ENCODE data around the gene SPEM2. TPM values are rescaled to one million over a fixed set of nuclear protein-coding genes. Genes with fewer than 3 reads are reported as not detected.

SPEM2 gene
- total and polyA plus RNA-seq, 4 donors, result not detected

DNA sequence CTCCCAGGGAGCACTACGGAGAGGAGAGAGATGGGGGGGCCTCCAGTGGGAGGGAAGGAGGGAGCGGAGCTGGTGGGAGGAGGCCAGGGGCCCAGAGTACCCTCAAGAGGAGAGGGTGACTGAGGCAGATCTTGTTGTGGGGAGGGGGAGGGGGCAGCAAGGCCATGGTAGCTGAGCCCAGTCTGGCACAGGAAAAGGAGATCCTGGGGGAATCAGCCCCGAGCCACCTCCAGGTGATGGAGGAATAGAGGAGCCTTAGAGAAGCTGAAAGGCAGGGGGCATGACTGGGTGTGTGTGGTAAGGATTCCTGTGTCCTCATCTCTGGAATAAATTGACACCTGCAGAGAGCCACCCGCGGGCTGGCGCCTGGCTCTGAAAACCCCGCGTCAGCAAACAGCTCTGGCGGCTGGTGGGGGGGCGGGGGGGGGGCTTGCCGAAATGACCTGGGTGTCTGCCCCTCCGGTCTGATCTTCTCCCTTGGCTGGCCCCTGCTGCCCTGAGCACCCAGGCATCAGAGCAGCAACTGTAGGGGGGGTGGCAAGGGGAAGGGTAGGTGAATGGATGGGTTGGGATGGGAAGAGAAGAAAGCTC lies 19.1 kb upstream of the SPEM2 start (continued):
- TF ChIP-seq, protein P1, sequence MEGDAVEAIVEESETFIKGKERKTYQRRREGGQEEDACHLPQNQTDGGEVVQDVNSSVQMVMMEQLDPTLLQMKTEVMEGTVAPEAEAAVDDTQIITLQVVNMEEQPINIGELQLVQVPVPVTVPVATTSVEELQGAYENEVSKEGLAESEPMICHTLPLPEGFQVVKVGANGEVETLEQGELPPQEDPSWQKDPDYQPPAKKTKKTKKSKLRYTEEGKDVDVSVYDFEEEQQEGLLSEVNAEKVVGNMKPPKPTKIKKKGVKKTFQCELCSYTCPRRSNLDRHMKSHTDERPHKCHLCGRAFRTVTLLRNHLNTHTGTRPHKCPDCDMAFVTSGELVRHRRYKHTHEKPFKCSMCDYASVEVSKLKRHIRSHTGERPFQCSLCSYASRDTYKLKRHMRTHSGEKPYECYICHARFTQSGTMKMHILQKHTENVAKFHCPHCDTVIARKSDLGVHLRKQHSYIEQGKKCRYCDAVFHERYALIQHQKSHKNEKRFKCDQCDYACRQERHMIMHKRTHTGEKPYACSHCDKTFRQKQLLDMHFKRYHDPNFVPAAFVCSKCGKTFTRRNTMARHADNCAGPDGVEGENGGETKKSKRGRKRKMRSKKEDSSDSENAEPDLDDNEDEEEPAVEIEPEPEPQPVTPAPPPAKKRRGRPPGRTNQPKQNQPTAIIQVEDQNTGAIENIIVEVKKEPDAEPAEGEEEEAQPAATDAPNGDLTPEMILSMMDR (IDR thresholded peaks at IDR 0.05; ENCODE audit: low read depth, low read length, missing input control), result no peak
- TF ChIP-seq NR2F2 (IDR thresholded peaks at IDR 0.05) (no peak), RXRA (IDR thresholded peaks at IDR 0.05) (no peak), RAD21 (IDR thresholded peaks at IDR 0.05) (no peak), JUND (IDR thresholded peaks at IDR 0.05) (no peak), FOXA1 (IDR thresholded peaks at IDR 0.05) (no peak), YY1 (IDR thresholded peaks at IDR 0.05) (no peak)
- TF ChIP-seq, protein P2, sequence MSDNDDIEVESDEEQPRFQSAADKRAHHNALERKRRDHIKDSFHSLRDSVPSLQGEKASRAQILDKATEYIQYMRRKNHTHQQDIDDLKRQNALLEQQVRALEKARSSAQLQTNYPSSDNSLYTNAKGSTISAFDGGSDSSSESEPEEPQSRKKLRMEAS (IDR thresholded peaks at IDR 0.05), result no peak

DNA sequence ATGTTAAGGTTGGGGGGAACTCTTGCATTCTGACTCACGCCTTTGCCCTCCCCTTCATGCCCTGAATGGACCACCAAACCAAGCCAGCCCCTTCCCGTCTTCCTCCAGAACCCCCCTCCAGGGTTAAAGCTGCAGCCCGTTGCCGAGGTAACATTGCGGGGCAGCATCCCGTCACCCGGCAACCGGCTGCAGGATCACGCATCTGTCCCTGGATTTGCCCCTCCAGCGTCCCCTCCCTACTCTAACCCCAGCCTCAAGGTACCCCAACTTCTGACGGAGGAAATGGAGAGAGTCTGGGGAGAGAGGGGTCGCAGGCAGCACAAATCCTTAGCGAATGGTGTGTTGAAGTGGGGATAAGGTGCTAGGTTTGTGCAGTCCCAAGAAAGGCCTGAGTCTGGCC lies 18.3 kb upstream of the SPEM2 start:
- no peak overlapping the region for H3K4me3 ChIP-seq (ENCODE audit: low read depth in 1 of 3, low read length in 3 of 3)

More for the DNA sequence above, 18.3 kb upstream of the SPEM2 start:
- TF ChIP-seq EGR1 (IDR thresholded peaks at IDR 0.05; ENCODE audit: low read depth in 2 of 2) (no peak), YY1 (IDR thresholded peaks at IDR 0.05) (no peak), FOXA2 (IDR thresholded peaks at IDR 0.05) (no peak), RXRA (IDR thresholded peaks at IDR 0.05) (no peak), HNF4G (IDR thresholded peaks at IDR 0.05) (no peak), JUND (IDR thresholded peaks at IDR 0.05) (no peak), NR2F2 (IDR thresholded peaks at IDR 0.05) (no peak), TAF1 (conservative IDR thresholded peaks at IDR 0.05) (no peak), RAD21 (IDR thresholded peaks at IDR 0.05) (no peak), HNF4A (conservative IDR thresholded peaks at IDR 0.05) (no peak), SP1 (IDR thresholded peaks at IDR 0.05) (no peak), GABPA (IDR thresholded peaks at IDR 0.05 in 1 of 2, conservative IDR thresholded peaks at IDR 0.05 in 1 of 2) (no peak), FOXA1 (IDR thresholded peaks at IDR 0.05) (no peak)
- TF ChIP-seq, protein P3, sequence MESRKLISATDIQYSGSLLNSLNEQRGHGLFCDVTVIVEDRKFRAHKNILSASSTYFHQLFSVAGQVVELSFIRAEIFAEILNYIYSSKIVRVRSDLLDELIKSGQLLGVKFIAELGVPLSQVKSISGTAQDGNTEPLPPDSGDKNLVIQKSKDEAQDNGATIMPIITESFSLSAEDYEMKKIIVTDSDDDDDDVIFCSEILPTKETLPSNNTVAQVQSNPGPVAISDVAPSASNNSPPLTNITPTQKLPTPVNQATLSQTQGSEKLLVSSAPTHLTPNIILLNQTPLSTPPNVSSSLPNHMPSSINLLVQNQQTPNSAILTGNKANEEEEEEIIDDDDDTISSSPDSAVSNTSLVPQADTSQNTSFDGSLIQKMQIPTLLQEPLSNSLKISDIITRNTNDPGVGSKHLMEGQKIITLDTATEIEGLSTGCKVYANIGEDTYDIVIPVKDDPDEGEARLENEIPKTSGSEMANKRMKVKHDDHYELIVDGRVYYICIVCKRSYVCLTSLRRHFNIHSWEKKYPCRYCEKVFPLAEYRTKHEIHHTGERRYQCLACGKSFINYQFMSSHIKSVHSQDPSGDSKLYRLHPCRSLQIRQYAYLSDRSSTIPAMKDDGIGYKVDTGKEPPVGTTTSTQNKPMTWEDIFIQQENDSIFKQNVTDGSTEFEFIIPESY (IDR thresholded peaks at IDR 0.05), result no peak
- TF ChIP-seq, protein P4, sequence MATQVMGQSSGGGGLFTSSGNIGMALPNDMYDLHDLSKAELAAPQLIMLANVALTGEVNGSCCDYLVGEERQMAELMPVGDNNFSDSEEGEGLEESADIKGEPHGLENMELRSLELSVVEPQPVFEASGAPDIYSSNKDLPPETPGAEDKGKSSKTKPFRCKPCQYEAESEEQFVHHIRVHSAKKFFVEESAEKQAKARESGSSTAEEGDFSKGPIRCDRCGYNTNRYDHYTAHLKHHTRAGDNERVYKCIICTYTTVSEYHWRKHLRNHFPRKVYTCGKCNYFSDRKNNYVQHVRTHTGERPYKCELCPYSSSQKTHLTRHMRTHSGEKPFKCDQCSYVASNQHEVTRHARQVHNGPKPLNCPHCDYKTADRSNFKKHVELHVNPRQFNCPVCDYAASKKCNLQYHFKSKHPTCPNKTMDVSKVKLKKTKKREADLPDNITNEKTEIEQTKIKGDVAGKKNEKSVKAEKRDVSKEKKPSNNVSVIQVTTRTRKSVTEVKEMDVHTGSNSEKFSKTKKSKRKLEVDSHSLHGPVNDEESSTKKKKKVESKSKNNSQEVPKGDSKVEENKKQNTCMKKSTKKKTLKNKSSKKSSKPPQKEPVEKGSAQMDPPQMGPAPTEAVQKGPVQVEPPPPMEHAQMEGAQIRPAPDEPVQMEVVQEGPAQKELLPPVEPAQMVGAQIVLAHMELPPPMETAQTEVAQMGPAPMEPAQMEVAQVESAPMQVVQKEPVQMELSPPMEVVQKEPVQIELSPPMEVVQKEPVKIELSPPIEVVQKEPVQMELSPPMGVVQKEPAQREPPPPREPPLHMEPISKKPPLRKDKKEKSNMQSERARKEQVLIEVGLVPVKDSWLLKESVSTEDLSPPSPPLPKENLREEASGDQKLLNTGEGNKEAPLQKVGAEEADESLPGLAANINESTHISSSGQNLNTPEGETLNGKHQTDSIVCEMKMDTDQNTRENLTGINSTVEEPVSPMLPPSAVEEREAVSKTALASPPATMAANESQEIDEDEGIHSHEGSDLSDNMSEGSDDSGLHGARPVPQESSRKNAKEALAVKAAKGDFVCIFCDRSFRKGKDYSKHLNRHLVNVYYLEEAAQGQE (IDR thresholded peaks at IDR 0.05), result no peak
- TF ChIP-seq, protein P1 (IDR thresholded peaks at IDR 0.05; ENCODE audit: low read depth, low read length, missing input control), result no peak
- TF ChIP-seq, protein P5, sequence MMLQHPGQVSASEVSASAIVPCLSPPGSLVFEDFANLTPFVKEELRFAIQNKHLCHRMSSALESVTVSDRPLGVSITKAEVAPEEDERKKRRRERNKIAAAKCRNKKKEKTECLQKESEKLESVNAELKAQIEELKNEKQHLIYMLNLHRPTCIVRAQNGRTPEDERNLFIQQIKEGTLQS (IDR thresholded peaks at IDR 0.05), result no peak
- TF ChIP-seq, protein P2 (IDR thresholded peaks at IDR 0.05), result no peak
- DNase-seq (ENCODE audit: low spot score), result no peak
- no peak overlapping the region for H3K9ac ChIP-seq (ENCODE audit: low read depth in 1 of 2, low read length in 2 of 2)
- no peak overlapping the region for H3K27ac ChIP-seq (ENCODE audit: low read depth in 1 of 2, low read length in 2 of 2)
- 84% methylated on average over 13 of the region's 13 CpGs for WGBS
- no peaks in the 10 kb centered on the region for H3K27me3 ChIP-seq (ENCODE audit: control insufficient read depth in 4 of 4, insufficient read depth in 4 of 4, low read length in 3 of 4)
- H3K36me3 ChIP-seq (ENCODE audit: control insufficient read depth in 4 of 4, insufficient read depth in 3 of 4, low read depth in 1 of 4, low read length in 3 of 4), result no peaks in the 10 kb centered on the region
- peaks cover 4 to 8% (median 7%) of the 10 kb centered on the region in 4 donors for H3K4me1 ChIP-seq (ENCODE audit: control insufficient read depth in 4 of 4, insufficient read depth in 4 of 4, low read length in 3 of 4)
- no peaks in the 10 kb centered on the region for H3K9me3 ChIP-seq (ENCODE audit: control insufficient read depth in 4 of 4, low read length in 3 of 4)
